ENCODE measurements around the gene CTNNA1.

Gene CTNNA1

GRCh38 chr5:138869763-138870500, 116.7 kb downstream of the CTNNA1 start:
- DNase-seq (ENCODE audit: low spot score), result no peak

GRCh38 chr5:138870611-138871010, 117.4 kb downstream of the CTNNA1 start:
- no peak for DNase-seq (ENCODE audit: low spot score)
- TF ChIP-seq, protein P1, sequence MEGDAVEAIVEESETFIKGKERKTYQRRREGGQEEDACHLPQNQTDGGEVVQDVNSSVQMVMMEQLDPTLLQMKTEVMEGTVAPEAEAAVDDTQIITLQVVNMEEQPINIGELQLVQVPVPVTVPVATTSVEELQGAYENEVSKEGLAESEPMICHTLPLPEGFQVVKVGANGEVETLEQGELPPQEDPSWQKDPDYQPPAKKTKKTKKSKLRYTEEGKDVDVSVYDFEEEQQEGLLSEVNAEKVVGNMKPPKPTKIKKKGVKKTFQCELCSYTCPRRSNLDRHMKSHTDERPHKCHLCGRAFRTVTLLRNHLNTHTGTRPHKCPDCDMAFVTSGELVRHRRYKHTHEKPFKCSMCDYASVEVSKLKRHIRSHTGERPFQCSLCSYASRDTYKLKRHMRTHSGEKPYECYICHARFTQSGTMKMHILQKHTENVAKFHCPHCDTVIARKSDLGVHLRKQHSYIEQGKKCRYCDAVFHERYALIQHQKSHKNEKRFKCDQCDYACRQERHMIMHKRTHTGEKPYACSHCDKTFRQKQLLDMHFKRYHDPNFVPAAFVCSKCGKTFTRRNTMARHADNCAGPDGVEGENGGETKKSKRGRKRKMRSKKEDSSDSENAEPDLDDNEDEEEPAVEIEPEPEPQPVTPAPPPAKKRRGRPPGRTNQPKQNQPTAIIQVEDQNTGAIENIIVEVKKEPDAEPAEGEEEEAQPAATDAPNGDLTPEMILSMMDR (IDR thresholded peaks at IDR 0.05; ENCODE audit: extremely low read depth, missing control alignments), result no peak

More at GRCh38 chr5:138869763-138870500, 116.7 kb downstream of the CTNNA1 start:
- TF ChIP-seq, protein P1 (IDR thresholded peaks at IDR 0.05; ENCODE audit: extremely low read depth, missing control alignments), result no peak

DNA sequence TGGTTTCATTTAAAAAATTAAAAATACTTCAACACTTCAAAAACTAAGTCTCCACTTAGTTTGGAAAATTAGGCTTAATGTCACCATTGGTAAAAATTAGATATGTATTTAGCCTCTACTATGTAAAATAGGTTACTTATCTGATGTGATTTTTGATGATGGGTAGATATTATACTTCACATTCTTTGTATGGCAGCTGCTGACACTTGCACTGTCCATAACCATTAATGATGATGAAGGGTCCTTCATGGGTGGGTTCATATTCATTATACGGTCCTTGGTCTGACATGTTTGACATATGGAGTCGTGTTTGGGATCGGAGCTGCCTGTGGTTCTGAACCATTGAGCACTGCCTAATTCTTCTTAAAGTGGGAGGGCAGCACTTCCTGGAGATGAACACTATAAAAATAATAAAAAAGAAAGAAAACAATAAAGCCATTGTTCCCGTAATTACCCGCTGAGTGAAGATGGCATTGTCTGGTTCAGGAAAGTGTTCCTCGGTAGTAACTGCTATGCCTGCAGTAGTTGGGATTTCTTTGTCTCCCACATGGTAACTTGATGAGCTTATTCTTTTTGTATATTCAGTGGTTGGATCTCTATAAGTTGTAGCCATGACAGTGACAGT, 119.7 kb downstream of the CTNNA1 start:
- no peak for DNase-seq (ENCODE audit: low spot score)
- TF ChIP-seq, protein P1 (IDR thresholded peaks at IDR 0.05; ENCODE audit: extremely low read depth, missing control alignments), result no peak

GRCh38 chr5:138873466-138874221, 120.4 kb downstream of the CTNNA1 start:
- no peak for DNase-seq (ENCODE audit: low spot score)
- TF ChIP-seq, protein P1 (IDR thresholded peaks at IDR 0.05; ENCODE audit: extremely low read depth, missing control alignments), result no peak

DNA sequence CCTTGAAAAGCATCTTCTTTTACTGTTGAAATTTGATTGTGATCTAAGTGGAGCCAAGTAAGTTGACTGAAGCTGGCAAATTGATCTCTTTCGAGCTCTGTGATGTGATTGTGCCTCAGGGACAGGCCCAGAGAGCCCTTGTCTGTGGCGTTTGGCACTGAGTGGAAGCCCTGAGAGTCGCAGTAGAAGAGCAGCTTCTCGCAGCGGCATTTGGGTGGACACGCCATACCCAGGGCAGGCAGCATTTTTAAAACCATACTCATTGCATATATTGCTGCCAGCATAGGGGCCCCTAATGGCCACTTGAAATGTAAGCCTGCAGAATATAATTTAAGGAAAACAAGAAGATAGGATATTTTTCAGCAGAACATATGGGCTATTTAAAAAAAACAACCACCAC, 121.0 kb downstream of the CTNNA1 start:
- TF ChIP-seq, protein P1 (IDR thresholded peaks at IDR 0.05; ENCODE audit: extremely low read depth, missing control alignments), result no peak
- no peak for DNase-seq (ENCODE audit: low spot score)

DNA sequence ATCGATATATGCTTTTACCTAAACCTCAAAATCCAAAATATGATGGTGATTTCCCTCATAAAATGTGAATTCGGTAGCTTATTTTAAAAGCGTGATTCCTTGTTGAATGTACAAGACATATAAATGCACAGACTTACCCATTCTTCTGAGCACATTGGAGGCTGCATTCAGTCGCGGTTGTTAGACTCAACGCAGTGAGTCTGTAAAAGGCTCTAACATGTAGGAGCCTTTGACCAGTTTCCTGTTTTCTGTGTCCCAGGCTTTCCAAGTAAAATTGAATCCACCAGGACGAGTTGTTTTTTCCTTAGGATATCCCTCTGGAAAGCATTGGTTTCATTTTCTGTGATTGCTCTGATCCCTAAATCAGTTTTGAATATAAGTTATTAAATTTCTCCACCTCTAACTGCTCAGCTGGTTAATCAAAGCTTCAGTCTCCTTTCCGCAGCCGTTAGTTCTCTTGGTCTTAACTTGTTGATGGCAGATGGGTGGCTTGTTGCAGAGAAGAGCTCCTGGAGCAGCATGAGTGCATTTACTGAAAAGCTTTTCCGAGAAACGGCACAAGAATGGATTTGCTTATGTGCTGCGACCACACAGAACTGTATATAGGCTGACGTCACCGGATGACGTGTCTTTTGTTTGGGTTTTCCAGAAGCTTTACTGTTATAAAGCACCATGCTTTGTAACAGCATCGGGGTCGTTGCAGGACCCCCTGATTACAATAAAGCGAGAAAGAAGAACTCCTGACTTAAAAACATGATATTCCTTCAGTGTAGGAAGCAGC, 121.7 kb downstream of the CTNNA1 start, which contains the start of gene LRRTM2:
Gene LRRTM2, minus strand, starts transcription at position 565 of the 781 bp plus-strand sequence. Its CDS starts 424 bp downstream, at position 141.
- no peak for DNase-seq (ENCODE audit: low spot score)
- TF ChIP-seq, protein P1 (IDR thresholded peaks at IDR 0.05; ENCODE audit: extremely low read depth, missing control alignments), result no peak
